HG03342 (cell line): ENCODE results near the gene EARS2.
"Not testable (repeated sequence)": the region's sequence is repeated elsewhere in the genome, so short reads cannot be mapped to it uniquely, and the experiment has no call there.

ENCODE experiments used
- ATAC-seq: cut with Tn5 transposase; IDR thresholded peaks from one replicate; pipeline ENCODE4 v1.9.1; 2021; ENCODE audit warnings: mild to moderate bottlenecking, moderate library complexity; ENCODE audit not compliant: unreplicated experiment

Gene EARS2

GRCh38 chr16:23485257-23485614 lies 71.9 kb downstream of the EARS2 start:
- no peak for ATAC-seq

- no peak for ATAC-seq
Measured at GRCh38 chr16:23484510-23485256, 72.5 kb downstream of the EARS2 start.

- ATAC-seq, result not testable (repeated sequence)
Measured at GRCh38 chr16:23483492-23483891, 73.7 kb downstream of the EARS2 start.

DNA sequence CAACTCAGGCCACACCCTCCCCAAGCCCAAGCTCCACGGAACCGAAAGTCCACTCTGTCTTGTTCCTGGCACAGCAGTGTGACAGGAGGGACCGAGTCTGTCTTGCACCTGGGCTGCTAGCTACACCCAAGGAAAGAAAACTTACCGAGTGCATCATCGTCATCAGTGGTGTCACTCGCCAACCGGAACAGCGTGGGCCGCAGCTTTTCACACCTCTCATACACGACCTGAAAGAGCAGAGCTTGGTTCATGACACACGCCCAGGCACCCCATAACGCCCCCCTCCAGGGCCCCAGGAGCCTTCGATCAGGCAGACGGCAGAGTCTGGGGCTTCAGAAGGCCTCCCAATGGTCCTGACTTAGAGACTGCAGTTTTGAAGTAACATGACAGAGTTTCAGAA lies 74.4 kb downstream of the EARS2 start:
- ATAC-seq, result no peak

GRCh38 chr16:23480257-23480656 lies 76.9 kb downstream of the EARS2 start:
- ATAC-seq, result no peak

- ATAC-seq, result no peak
Measured at GRCh38 chr16:23479138-23479537, 78.0 kb downstream of the EARS2 start.

DNA sequence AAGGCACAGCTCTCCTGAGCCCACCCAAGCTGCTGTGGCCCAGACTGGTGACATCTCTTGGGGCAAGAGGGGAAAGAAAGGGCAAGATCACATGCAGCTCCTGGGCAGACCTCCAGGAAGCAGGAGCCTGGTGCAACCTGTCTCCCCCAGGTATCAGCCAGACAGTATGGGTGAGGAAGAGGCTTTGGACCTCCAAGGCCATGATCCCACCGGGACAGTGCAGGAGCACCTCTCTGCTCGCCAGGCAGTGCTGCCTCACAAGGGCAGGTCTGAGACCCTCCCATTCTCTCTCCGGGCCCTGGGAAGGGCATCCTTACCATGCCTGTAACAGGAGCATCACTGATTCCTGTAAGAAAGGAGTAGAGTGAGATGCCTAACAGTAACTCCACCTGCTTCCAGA lies 78.6 kb downstream of the EARS2 start:
- ATAC-seq, result no peak

GRCh38 chr16:23476289-23476688 lies 80.9 kb downstream of the EARS2 start:
- ATAC-seq, result no peak
